Tibial artery (tissue), 4 donors: ENCODE results near the gene KLK12.

Experiments
- DNase-seq, 2 donors: peaks; one replicate each; pipeline ENCODE4 v3.0.0-alpha.2; 2019
- H3K27ac ChIP-seq, 2 donors: fragments of 200-600 bp; sonication (generic) in 1 of 2; 1 replicate in 1 of 2; 2 replicates in 1 of 2; pipeline ENCODE4 v1.5.1; 2018 to 2019; ENCODE audit warnings: mild to moderate bottlenecking in 1 of 2
- H3K27me3 ChIP-seq, 2 donors: fragments of 200-600 bp; sonication (generic) in 1 of 2; one replicate each; pipeline versions ENCODE4 v1.5.1 to v1.6.0; 2016 to 2019
- H3K36me3 ChIP-seq, 3 donors: fragments of 200-600 bp; sonication (generic) in 2 of 3; one replicate each; pipeline ENCODE4 v1.5.1; 2016 to 2019; ENCODE audit warnings: mild to moderate bottlenecking in 2 of 3
- H3K4me1 ChIP-seq, 4 donors: fragments of 200-600 bp; sonication (generic) in 2 of 4; 1 replicate in 3 of 4; 2 replicates in 1 of 4; pipeline ENCODE4 v1.5.1; 2016 to 2019
- H3K4me3 ChIP-seq, 2 donors: fragments of 200-600 bp; sonication (generic) in 1 of 2; 1 replicate in 1 of 2; 2 replicates in 1 of 2; pipeline ENCODE4 v1.5.1; 2018 to 2019; ENCODE audit warnings: mild to moderate bottlenecking in 2 of 2
- H3K9me3 ChIP-seq, 3 donors: fragments of 200-600 bp; sonication (generic) in 1 of 3; one replicate each; pipeline ENCODE4 v1.5.1; 2016 to 2019
- CTCF ChIP-seq, 2 experiments: fragments of 200-600 bp in 1 of 2; fragments of 450-650 bp in 1 of 2; IDR thresholded peaks; one replicate each; pipeline ENCODE4 v1.5.1; 2017 to 2019; ENCODE audit warnings: antibody characterized with exemption in 2 of 2, mild to moderate bottlenecking in 1 of 2, moderate library complexity in 1 of 2
- intact Hi-C: fragments of 100-400 bp; cut with DNase I; formaldehyde crosslinking; loops from one replicate; pipeline ENCODE4 v1.15.0; 2023; ENCODE audit warnings: low total_unique reads

KLK12 gene

DNA sequence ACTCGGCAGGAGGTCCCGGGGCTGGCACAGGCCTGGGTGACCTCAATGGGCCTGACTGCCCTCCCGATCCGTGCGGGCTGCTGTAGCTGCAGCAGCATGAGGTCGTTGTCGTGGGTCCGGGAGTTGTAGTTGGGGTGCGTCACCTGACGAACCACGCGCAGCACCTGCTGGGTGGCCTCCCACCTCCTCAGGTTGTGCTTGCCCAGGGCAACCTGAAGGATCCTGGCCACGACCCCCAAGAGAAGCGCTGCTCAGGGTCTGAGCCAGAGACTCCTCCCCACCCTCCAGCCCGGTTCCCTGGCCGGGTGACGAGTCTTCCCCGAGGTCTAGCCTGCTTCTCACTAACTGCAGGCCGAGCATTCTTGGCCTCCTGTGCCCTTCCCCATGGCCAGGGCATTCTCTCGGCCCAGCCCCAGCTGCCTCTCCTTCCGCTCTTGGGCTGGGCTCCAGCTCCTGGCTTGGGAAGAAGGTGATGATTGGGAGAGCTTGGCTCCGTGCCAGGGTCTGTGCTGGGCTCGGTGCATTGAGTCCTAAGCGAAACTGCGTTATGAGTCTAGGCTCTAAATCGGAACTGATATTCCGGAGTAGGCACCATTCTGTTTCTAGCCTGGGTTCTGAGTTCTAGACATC lies 44.8 kb upstream of the KLK12 start:
- no peaks in the 10 kb centered on the region for H3K36me3 ChIP-seq
- peaks cover 0 to 14% of the 10 kb centered on the region in 2 donors for H3K27me3 ChIP-seq
- DNase-seq, result no peak
- H3K27ac ChIP-seq, result no peak overlapping the region
- intact Hi-C loops, result no loop called here
- no peak for TF ChIP-seq CTCF (IDR thresholded peaks at IDR 0.05)
- H3K4me1 ChIP-seq, result no peaks in the 10 kb centered on the region
- H3K4me3 ChIP-seq, result no peak overlapping the region
- H3K9me3 ChIP-seq, result peaks cover 0 to 1% (median 0%) of the 10 kb centered on the region in 3 donors

- intact Hi-C loops, result no loop called here
- DNase-seq, result no peak
- H3K4me3 ChIP-seq, result no peak overlapping the region
- TF ChIP-seq CTCF (IDR thresholded peaks at IDR 0.05), result no peak
- H3K27me3 ChIP-seq, result peaks cover 0 to 14% of the 10 kb centered on the region in 2 donors
- no peak overlapping the region for H3K27ac ChIP-seq
- no peaks in the 10 kb centered on the region for H3K4me1 ChIP-seq
- H3K36me3 ChIP-seq, result no peaks in the 10 kb centered on the region
- H3K9me3 ChIP-seq, result peaks cover 0 to 10% (median 0%) of the 10 kb centered on the region in 3 donors
Measured at GRCh38 chr19:51078731-51079130, 43.9 kb upstream of the KLK12 start.

DNA sequence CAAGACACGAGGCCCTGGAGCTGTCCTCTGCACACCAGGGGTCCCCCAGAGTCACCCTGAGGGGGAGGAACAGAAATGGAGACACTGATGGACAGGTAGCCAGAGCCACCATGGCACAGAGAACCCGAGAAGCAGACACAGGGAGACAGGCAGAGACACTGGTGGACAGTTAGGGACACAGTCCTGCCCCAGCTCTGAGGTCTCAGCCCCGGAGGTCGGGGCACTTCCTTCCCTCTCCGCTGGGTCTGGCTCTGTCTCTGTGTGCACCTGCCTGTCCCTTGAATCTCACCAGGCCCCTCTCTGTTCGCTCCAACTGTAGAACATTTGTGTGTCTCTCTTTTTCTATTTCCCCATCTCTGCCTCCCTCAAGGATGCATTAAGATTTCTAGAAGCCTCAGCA lies 43.3 kb upstream of the KLK12 start:
- no peak for TF ChIP-seq CTCF (IDR thresholded peaks at IDR 0.05)
- Histone ChIP-seq H3K27me3 (peaks cover 0 to 8% of the 10 kb centered on the region in 2 donors), H3K4me3 (no peak overlapping the region), H3K9me3 (peaks cover 0 to 16% (median 5%) of the 10 kb centered on the region in 3 donors), H3K4me1 (no peaks in the 10 kb centered on the region), H3K27ac (no peak overlapping the region), H3K36me3 (peaks cover 0 to under 1% (median 0%) of the 10 kb centered on the region in 3 donors)
- DNase-seq, result no peak
- intact Hi-C loops, result no loop called here

DNA sequence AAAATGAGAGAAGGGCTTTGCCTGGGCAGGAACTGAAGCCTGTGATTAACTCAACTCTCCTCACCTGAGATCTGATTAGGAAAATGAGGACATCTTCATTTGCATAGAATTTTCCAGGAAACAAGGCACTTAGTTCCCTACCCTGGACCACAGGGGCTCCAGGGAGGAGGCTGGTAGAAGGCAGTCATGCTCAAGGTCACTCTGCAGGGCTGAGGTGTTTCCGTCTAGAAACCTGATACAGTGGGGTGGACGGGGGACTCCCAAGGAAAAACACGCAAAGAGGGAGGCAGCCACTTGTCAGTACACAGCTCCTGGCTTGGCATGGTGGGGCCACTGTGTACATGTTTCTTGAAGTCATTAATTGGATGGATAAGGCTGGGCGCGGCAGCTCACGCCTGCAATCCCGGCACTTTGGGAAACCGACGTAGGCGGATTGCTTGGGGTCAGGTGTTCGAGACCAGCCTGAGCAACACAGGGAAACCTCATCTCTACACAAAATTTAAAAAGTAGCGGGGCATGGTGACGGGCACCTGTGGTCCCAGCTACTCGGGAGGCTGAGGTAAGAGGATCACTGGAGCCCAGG lies 41.9 kb upstream of the KLK12 start:
- intact Hi-C loops, result no loop called here
- Histone ChIP-seq H3K27ac (no peak overlapping the region), H3K9me3 (peaks cover 0 to 17% (median 5%) of the 10 kb centered on the region in 3 donors), H3K4me3 (no peak overlapping the region), H3K36me3 (peaks cover 0 to 3% (median 0%) of the 10 kb centered on the region in 3 donors), H3K4me1 (no peaks in the 10 kb centered on the region), H3K27me3 (peaks cover 0 to 4% of the 10 kb centered on the region in 2 donors)
- no peak for TF ChIP-seq CTCF (IDR thresholded peaks at IDR 0.05)
- no peak for DNase-seq

DNA sequence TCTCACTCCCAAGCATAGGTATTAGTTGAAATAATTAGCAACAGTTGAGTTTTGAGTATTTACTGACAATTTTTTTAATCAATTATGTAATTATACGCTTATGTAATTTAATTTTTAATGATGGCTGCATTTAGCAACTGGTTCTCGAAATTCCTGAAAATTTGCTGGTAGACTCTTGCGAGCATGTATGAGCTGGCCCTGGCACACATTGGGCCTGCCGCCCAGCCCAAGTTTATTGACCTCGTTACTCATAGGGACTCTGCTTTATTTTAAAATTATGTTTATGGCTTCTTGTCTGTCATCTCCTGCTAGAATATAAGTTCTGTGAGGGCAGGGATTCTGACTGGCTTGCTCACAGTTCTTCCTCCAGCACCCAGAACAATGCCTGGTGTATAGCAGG lies 41.2 kb upstream of the KLK12 start:
- H3K4me3 ChIP-seq, result no peak overlapping the region
- intact Hi-C loops, result no loop called here
- peaks cover 0 to 4% of the 10 kb centered on the region in 2 donors for H3K27me3 ChIP-seq
- H3K4me1 ChIP-seq, result no peaks in the 10 kb centered on the region
- DNase-seq, result no peak
- peaks cover 0 to 17% (median 5%) of the 10 kb centered on the region in 3 donors for H3K9me3 ChIP-seq
- H3K36me3 ChIP-seq, result peaks cover 0 to 3% (median 0%) of the 10 kb centered on the region in 3 donors
- TF ChIP-seq CTCF (IDR thresholded peaks at IDR 0.05), result no peak
- H3K27ac ChIP-seq, result no peak overlapping the region
